RWPE1 (cell line): ENCODE measurements around the gene PKP1.

Experiments used
- CTCF ChIA-PET: fragments of 350-600 bp; sonication (Branson Sonifier 250); formaldehyde crosslinking; extraction: SDS; loops from one replicate; lab custom pipeline; 2021; lab: Yijun Ruan, JAX
- POLR2A ChIA-PET: fragments of 400-600 bp; formaldehyde crosslinking; extraction: SDS; loops from one replicate; lab custom pipeline; 2020; ENCODE audit warnings: antibody characterized with exemption; ENCODE audit not compliant: low non-redundant PET; lab: Yijun Ruan, JAX
- DNase-seq: peaks from one replicate; pipeline ENCODE4 v3.0.0; 2012; ENCODE audit warnings: low spot score
- H3K27ac ChIP-seq: fragments of 450-650 bp; 2 replicates; pipeline ENCODE4 v1.5.1; 2017
- TF ChIP-seq, protein P1 (sequence below): fragments of 450-650 bp; conservative IDR thresholded peaks from 2 replicates; pipeline ENCODE4 v1.5.1; 2017; ENCODE audit warnings: low read depth, mild to moderate bottlenecking

Gene PKP1

DNA sequence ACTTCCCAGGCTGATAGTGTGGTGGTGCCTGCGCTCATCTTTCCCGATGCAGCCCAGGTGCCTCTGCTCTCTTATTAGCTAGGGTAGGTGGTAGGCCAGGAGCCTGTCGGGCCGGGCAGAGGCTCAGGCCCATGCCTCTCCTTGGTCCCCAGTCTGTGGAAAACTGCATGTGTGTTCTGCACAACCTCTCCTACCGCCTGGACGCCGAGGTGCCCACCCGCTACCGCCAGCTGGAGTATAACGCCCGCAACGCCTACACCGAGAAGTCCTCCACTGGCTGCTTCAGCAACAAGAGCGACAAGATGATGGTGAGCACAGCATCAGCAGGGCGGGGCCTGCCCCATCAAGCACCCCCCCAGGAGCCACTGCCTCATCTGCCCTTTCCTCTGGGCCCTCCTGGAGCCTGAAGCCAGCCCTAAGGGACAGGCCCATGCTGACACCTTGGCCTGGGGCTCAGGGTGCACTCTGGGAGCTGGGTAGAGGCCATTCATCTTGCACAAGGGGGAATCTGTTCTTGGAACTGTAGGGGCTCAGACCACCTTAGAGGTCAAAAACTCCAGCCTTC, 38.6 kb downstream of the PKP1 start:
- CTCF ChIA-PET: interaction anchor here (0.6 to 1.1 kb wide), 2 partner anchors 26 to 68 kb away, joined by 3 to 4 read pairs; no protein-coding TSS in a partner anchor
- TF ChIP-seq, protein P1, sequence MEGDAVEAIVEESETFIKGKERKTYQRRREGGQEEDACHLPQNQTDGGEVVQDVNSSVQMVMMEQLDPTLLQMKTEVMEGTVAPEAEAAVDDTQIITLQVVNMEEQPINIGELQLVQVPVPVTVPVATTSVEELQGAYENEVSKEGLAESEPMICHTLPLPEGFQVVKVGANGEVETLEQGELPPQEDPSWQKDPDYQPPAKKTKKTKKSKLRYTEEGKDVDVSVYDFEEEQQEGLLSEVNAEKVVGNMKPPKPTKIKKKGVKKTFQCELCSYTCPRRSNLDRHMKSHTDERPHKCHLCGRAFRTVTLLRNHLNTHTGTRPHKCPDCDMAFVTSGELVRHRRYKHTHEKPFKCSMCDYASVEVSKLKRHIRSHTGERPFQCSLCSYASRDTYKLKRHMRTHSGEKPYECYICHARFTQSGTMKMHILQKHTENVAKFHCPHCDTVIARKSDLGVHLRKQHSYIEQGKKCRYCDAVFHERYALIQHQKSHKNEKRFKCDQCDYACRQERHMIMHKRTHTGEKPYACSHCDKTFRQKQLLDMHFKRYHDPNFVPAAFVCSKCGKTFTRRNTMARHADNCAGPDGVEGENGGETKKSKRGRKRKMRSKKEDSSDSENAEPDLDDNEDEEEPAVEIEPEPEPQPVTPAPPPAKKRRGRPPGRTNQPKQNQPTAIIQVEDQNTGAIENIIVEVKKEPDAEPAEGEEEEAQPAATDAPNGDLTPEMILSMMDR: no peak
- no peak for DNase-seq
- POLR2A ChIA-PET: interaction anchor here (0.5 kb wide), 1 partner anchor 33 kb away, joined by 8 read pairs; no protein-coding TSS in a partner anchor
- H3K27ac ChIP-seq: peak overlapping the region; percentile 90

DNA sequence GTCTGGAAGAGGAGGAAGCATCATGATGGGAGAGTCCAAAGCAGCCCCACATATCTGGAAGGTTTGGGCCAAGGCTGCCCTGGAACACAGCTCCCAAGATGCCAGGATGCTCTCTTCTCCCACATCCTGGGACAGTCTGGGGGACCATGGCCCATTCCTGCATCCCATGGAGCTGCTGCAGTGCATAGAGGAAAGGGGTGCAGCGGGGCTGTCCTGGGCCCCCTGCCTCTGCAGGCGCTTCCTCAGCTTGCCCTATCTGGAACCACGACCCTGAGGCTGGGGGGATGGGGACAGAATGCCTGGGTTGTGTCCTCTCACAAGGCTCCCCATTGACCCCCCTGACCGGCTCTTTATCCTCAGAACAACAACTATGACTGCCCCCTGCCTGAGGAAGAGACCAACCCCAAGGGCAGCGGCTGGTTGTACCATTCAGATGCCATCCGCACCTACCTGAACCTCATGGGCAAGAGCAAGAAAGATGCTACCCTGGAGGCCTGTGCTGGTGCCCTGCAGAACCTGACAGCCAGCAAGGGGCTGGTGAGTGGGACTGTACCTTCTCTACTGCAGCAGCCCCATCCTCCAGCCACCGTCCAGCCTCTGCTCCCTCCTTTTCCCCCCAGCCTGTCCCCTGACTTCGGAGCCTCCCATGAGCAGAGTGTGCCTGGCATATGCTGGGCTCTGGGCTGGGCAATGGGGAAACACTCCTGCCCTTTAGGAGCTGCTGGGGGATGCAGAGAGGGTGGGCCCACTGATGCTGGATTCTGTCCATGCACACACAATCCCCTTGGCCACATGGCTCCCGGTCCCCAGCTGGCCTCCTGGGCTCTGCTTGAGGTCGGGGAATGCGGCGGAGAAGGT, 39.6 kb downstream of the PKP1 start:
- DNase-seq: no peak
- POLR2A ChIA-PET: no interaction called here
- CTCF ChIA-PET: interaction anchor here (0.6 to 1.9 kb wide), 7 partner anchors 14 to 69 kb away, joined by 3 to 7 read pairs (median 3); no protein-coding TSS in a partner anchor
- peak overlapping the region; percentile 90 for H3K27ac ChIP-seq
- TF ChIP-seq, protein P1: no peak

DNA sequence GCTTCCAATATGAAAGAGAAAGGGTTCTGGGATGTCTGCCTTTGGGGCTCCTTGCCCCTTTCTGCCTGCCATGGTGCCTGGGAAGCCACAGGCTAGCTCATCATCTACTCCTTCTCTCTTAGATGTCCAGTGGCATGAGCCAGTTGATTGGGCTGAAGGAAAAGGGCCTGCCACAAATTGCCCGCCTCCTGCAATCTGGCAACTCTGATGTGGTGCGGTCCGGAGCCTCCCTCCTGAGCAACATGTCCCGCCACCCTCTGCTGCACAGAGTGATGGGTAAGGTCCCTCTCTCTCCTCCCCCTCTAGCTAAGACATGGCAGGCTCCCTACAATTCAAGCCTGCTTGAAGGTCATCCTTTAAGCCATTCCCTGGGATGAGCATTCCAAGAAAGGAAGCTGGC, 41.0 kb downstream of the PKP1 start:
- no peak for DNase-seq
- TF ChIP-seq, protein P1: no peak
- CTCF ChIA-PET: interaction anchor here (0.6 to 1.9 kb wide), 5 partner anchors 16 to 385 kb away, joined by 3 to 7 read pairs (median 6); no protein-coding TSS in a partner anchor
- POLR2A ChIA-PET: no interaction called here
- H3K27ac ChIP-seq: peak overlapping the region; percentile 90

DNA sequence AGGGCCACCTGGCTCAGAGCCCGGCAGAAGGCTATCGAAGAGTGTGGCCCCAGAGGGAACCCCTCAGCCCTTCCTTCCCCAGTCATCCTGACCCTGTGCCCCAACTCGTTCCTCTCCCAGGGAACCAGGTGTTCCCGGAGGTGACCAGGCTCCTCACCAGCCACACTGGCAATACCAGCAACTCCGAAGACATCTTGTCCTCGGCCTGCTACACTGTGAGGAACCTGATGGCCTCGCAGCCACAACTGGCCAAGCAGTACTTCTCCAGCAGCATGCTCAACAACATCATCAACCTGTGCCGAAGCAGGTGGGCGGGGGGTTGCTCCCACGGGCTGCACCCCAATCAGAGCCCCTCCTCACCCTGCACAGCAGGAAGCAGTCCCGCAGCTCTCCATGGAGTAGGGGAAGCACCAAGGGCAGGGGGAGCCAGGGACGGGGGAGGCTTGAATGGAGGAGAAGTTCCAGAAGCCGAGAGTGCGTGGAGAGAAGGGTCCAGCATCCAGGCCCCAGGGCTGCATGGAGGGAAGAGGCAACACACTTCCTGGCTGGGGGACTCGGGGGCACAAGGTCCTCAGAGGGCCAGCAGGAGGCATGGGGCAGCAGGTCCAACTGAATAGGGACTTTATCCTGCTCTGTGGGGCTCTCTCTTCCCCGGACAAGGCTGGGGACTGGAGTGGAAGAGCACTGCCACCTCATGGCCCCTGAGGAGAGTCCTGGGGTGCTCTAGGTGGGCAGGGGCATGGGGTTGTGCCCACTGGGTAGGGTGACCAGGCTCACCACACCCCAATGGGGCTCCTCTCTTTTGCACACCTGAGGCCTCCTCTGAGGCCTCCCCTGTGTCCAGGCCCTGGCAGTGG, 41.7 kb downstream of the PKP1 start:
- ChIA-PET POLR2A (no interaction called here), CTCF (interaction anchor here (0.6 to 1.9 kb wide), 5 partner anchors 21 to 385 kb away, joined by 3 to 7 read pairs (median 4); partner anchors contain the start of gene PKP1)
- TF ChIP-seq, protein P1: no peak
- H3K27ac ChIP-seq: peak overlapping the region; percentile 90
- no peak for DNase-seq

DNA sequence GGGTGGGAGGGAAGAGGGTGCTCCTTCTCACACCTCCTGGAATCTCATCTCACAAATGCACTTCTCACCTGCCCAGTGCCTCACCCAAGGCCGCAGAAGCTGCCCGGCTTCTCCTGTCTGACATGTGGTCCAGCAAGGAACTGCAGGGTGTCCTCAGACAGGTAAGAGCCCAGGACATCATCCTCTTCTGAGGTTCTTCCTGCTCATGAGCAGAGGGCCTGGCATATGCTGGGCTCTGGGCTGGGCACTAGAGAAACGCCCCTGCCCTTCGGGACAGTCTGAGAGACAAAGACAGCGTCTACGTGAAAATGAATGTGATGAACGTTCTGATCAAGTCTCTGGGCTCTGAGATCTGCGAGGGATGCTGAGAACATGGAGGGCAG, 42.4 kb downstream of the PKP1 start:
- TF ChIP-seq, protein P1: no peak
- ChIA-PET POLR2A (no interaction called here), CTCF (interaction anchor here (1.0 to 1.1 kb wide), 3 partner anchors 21 to 44 kb away, joined by 3 to 5 read pairs (median 4); partner anchors contain the start of gene PKP1)
- DNase-seq: no peak
- H3K27ac ChIP-seq: peak overlapping the region; percentile 90
